Loucy (cell line): Measurements from ENCODE around the gene PEDS1.

Source experiments
- EZH2phosphoT487 ChIP-seq: fragments of 200-600 bp; IDR thresholded peaks from 2 replicates; pipeline ENCODE4 v1.6.1; 2018; ENCODE audit warnings: antibody characterized with exemption, mild to moderate bottlenecking, moderate library complexity, borderline replicate concordance
- TF ChIP-seq, protein P1 (sequence below): fragments of 200-600 bp; sonication (generic); conservative IDR thresholded peaks from 2 replicates; pipeline ENCODE4 v1.5.1; 2014; ENCODE audit warnings: mild to moderate bottlenecking, antibody characterized with exemption, low read length

DNA sequence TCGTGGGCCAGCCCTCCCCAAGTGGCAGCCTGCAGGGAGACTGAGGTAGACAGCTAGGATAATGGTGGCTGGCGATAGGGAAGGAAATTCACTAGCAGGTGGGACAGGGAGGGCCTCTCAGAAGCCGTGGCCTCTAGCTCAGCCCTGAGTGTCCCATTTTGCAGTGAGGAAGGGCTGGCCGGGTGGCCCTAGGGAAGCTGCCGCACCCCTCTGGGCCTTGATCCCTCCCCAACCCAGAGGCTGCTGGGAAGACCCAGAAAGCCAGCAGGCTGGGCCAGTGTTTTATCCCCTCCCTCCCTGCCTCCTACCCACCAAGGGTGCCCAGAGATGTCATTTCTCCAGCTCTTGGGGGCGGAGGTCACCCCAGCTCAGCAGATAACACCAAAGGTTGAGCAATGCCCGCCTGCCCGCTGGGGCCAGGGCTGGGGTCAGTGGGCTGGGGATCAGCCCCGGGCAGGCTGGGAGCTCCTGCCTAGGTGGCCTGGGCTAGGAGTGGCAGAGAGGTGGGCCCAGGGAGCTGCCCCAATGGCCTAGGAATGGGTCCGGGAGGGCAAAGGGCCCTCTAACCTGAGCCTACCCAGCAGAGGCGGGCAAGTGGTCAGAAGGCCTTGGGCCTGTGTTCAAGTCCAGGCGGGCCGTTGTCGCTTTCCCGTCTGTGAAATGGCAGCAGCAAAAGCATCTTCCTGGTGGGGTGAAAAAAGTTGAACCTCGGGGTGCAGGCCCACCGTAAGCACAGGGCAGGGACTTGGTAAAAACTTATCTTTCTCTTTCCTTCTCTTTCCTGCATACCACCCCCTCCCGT lies 35.6 kb upstream of the PEDS1 start:
- TF ChIP-seq, protein P1, sequence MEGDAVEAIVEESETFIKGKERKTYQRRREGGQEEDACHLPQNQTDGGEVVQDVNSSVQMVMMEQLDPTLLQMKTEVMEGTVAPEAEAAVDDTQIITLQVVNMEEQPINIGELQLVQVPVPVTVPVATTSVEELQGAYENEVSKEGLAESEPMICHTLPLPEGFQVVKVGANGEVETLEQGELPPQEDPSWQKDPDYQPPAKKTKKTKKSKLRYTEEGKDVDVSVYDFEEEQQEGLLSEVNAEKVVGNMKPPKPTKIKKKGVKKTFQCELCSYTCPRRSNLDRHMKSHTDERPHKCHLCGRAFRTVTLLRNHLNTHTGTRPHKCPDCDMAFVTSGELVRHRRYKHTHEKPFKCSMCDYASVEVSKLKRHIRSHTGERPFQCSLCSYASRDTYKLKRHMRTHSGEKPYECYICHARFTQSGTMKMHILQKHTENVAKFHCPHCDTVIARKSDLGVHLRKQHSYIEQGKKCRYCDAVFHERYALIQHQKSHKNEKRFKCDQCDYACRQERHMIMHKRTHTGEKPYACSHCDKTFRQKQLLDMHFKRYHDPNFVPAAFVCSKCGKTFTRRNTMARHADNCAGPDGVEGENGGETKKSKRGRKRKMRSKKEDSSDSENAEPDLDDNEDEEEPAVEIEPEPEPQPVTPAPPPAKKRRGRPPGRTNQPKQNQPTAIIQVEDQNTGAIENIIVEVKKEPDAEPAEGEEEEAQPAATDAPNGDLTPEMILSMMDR = no peak
- no peak for TF ChIP-seq EZH2phosphoT487
